GM21723 (cell line): ENCODE results near the gene LRIG1.
A peak's percentile ranks its signal among the peaks of the same experiment; 100 is the strongest.

Experiments
- ATAC-seq: cut with Tn5 transposase; IDR thresholded peaks from one replicate; pipeline ENCODE4 v1.9.1; 2021; ENCODE audit warnings: mild to moderate bottlenecking, moderate library complexity; ENCODE audit not compliant: unreplicated experiment

The LRIG1 gene

DNA sequence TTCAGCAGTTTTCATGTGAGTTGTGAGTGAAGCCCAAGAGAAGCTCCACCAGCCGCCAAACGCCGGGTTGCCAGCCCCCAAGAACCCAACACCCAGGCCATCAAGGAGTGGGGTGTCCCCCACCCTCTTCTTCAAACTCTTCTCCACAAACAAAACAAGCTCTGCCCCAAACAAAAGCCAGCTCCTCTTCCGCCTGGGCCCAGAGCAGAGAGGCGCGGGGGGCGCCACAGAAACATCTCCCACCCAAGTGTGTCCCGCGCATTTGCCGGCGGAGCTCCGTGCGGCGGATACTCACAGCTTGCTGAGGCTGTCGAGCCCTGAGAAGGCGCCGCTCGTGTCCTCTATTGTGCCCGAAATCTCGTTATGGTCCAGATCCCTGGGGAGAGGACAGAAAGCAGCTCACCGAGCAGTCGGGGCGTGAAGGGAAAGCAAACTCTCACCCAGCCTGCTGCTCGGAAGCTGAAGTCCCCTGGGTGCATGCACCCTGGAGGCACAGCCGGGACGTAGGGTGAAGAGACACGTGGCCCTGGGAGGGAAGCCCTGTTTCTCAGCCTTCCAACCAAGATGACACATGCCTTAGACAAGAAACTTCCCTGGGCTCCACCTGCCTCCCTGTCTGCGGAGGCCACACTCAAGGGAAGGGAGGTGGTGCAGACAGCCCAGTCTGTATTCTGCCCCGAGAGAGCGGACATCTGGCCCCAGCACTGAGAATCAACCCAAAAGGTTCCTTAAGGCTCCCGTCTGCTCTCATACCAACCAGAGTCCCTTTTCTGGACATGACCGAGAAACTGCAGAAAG, 95.7 kb downstream of the LRIG1 start:
- no peak for ATAC-seq

- no peak for ATAC-seq
Measured at GRCh38 chr3:66404197-66404596, 96.6 kb downstream of the LRIG1 start.

DNA sequence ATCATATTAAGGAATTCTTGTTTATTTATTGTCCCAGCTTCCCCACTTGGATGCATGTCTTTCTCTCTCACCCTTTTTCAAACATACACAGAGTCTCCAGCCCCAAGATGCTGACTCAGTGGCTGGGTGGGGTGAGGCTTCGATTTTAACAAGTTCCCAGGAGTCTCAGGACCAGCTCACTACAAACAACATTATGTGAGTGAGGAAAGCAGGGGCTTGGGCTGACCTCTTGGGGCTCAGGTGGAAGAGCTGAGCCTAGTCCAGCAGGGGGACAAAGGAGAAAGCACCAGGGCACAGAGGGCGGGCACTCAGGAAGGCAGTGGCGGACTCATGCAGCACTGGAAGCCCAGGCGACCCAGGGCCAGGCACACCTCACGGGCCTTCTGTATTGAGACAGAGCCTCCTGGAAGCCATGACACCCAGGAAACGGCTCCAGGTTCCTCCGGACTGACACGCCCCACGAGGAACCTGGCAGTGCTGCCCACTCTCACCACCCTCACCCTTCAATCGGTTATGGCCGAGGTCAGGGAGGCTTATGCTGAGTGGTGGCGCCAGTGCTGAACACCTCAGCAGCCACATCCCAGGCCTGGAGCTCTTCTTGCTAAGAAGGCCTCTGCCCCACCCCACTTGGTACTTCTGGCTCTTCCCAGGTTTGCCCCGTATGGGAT, 97.4 kb downstream of the LRIG1 start:
- ATAC-seq = no peak

- no peak for ATAC-seq
Measured at GRCh38 chr3:66402596-66403290, 98.1 kb downstream of the LRIG1 start.

- ATAC-seq = no peak
Measured at GRCh38 chr3:66401675-66402491, 98.9 kb downstream of the LRIG1 start.

GRCh38 chr3:66401157-66401550, 99.7 kb downstream of the LRIG1 start:
- no peak for ATAC-seq

- no peak for ATAC-seq
Measured at GRCh38 chr3:66400411-66401156, 100.2 kb downstream of the LRIG1 start.

DNA sequence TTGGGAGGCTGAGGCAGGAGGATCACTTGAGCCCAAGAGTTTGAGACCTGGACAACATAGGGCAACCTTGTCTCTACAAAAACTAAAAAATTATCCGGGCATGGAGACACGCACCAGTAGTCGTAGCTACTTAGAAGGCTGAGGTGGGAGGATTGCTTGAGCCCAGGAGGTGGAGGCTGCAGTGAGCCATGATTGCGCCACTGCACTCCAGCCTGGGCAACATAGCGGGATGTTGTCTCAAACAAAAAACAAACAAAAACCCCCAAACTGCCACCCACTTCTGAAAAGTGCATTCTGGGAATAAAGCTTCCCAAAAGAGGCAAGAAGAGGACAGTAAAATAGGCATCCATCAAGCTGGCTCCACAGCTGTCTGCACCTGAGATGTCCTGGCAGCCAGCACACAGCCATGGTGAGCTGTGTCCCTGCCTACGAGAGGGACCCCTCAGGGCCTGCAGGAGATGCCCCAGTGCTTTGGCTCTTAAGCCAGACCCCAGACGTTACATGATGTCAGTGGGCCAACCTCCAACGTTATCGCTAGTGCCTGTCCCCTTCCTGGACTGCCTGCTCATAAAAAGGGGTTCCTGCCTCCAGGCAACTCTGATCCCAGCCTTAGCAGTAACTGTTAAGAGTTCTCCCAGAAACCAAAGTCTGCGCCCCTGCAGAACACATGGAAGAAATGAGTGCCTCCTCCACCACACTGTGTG, 101.1 kb downstream of the LRIG1 start:
- ATAC-seq = no peak

DNA sequence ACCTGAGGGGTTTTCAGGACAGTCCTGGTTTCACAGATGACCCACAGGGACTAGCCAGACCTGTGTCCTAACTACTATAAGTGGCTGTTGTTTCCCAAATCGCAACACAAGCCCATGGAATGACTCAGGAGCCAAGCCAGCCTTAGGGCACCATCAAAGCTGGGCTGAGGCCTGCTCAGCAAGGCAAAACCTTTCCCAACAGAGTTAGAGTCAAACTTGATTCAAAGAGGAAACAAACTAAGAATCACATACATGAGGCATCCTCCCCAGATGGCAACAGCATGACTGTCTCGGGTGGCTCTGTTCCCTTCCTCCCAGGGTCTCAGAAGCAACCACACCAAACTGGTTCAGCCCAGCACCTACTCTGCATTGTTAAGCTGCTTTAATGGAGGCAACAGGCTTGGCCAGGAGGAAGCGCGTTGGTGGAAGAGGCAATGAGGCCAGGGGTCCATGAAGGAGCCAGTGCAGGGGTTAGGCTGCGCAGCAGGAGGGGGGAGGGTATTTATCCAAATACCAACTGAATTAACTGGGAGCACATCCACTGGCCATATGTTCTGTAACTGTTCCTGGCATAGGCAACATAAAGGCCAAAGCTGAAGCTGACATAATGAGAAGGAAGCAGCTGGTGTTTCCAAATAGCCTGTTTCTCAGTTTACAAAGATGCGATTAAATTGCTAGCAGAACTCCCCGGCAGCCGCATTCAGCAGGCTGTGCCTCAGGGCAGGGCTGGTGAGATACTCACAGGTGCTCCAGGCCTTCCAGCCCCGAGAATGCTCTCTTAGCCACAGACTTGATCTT, 102.4 kb downstream of the LRIG1 start:
- no peak for ATAC-seq

DNA sequence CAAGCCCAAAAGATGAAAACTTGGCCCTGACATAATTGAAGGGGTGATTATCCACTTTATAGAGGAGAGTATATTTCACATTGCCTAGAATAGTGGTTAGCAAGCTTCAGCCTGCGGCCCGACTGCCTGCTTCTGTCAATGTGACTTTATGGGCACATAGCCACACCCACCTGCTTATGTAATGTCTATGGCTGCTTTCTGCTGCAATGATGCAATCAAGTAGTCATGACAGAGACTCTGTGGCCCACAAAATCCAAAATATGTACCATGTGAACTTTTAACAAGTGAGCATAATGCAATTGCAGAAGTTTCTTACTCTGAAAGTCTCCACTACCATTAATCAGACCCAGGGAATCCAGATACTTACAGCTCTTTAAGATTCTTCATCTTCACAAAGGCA, 103.1 kb downstream of the LRIG1 start:
- no peak for ATAC-seq

GRCh38 chr3:66396888-66397287, 103.9 kb downstream of the LRIG1 start:
- ATAC-seq = no peak

DNA sequence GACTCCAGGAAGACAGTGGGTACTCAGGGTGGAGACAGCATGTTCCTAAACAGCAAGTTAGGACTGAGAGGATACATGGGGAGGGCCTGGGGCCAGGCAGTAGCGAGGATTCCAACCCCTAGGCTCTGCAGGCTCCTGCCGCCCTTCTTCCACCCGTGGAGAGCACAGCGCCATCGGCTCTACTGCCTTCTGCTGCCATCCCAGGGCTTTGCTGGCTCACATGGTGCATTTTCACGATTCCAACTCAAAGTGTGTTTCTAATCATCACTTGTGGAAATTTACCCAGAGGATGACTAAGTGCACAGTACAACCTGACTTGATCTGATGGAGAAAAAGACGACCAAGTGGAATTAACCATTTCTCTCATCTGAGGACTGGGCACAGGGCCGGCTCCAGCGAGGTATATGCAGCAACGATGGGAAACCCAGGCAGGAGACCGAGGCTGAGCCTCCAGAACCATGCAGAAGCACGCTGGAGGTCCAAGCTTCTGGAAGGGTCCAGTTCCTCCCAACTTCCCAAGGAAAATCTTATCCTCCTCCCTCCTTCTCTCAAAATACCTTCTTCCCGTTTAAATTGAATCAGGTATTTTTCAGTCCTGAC, 104.6 kb downstream of the LRIG1 start:
- no peak for ATAC-seq

GRCh38 chr3:66395635-66396034, 105.2 kb downstream of the LRIG1 start:
- ATAC-seq = no peak

DNA sequence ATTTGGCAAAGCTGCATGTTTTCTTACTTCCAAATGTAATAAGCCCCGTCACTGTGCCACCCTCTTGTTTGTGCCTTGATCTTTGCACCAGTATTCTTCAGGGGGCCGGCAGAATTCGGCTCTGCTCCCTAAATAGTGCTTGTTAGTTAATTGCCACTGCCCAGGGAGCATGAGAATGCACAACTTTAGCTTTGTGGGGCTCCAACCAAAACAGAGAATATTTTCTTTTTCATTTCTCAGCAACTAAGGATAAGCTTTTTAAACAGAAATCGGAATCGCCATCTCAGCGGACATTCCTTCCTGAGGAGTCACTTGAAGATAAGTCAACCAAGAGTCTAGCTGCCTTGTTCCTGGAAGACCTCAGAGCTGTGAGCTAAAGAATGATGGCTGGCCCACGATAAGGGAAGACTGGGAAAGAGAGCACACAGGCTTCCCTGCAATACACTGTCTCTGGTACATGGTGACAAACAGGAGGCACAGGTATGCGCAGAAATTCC, 106.0 kb downstream of the LRIG1 start:
- no peak for ATAC-seq

DNA sequence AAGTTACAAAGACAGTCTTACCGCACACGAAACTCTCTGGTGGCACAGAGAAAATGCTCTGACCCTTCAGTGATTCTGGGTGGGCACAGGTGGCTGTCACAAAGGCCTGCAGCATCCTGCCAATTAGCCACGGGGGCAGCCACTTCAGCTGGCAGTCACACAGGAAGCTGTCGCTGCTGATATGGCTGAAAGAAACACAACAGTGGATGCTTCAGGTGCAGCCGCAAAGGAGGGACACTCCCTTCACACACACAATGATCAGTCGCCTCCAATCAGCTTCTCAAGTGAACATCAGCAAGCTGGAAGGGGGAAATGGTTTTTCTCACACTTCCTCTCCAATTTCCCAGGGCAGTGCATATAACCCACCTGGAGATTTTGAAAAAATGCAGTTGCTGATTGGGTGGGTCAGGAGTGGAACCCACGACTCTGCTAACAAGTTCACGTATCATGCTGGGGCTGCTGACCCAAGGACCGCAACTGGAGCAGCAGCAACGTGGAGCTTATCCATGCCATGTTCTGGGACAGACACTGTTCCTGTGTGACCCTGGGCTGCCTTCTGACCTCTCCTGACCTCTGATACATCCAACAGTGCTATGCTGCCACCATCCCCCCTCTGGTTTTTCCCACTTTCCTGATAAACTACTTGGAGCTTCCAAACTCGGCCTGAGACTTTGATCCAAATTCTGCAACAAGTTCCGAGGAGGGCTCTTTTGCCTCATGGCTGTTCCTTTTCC, 106.6 kb downstream of the LRIG1 start:
- ATAC-seq = peak; percentile 90

DNA sequence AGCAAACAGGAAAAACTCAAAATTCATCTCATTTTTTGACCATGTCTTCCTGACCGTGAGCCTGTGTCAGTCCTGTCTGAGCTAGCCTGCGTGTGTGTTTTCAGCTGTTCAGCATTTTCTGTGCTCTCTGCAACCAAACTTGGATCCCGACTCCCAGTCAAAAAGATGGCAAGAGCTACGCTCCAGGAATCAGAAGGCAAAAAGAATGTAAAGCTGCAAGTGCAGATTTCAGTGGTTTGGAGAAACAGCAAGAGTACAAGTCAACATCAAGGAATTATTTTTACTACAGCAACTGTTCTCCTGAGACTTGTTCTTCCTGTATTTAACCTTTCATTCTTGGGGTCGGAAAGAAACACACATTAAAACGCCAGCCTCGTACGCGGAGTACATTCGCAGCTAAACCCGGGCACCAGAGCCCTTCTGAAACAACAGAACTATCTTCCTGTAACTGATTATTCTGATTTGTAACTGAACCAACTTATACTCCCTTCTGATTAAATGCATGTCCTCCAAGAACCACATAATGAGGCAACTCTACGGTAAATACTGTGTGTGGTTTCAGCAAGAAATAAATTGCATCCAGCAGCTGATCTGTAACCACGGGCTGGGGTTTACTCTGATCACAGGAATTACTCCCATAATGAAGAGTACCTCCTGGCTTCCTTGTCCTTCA, 107.4 kb downstream of the LRIG1 start:
- peak; percentile 21 for ATAC-seq

DNA sequence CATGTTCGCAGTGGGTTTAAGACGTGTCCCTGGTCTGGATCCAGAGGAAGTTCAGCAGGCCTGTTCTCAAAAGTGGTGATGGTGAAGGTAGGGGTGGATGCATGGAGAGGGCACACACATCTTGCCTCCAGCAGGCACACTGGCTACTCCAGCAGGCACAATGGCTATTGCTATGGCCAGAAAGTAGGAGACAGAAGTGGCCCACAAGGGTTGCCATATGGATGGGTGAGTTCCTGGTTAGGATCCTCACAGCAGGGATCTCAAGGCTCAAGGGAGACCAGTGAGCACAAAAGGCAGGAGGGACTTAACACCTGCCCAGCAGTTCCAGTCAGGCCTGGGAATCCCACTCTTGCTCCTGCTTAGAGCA, 107.9 kb downstream of the LRIG1 start:
- no peak for ATAC-seq
